Right atrium auricular region (tissue), 2 donors: ENCODE data around the gene CD22. TPM values are rescaled to one million over a fixed set of nuclear protein-coding genes. Genes with fewer than 3 reads are reported as not detected.
"Not testable (repeated sequence)": the region's sequence is repeated elsewhere in the genome, so short reads cannot be mapped to it uniquely, and the experiment has no call there.

Experiments
- DNase-seq: peaks from one replicate; pipeline ENCODE4 v3.0.0-alpha.2; 2019; ENCODE audit warnings: low spot score
- H3K27ac ChIP-seq, 2 donors: fragments of 200-600 bp; sonication (generic); 1 replicate in 1 of 2; 2 replicates in 1 of 2; pipeline ENCODE4 v1.5.1; 2016 to 2019
- H3K27me3 ChIP-seq, 2 donors: fragments of 200-600 bp; sonication (generic); one replicate each; pipeline versions ENCODE4 v1.5.1 to v1.6.0; 2017 to 2019
- H3K36me3 ChIP-seq: fragments of 200-600 bp; sonication (generic); one replicate; pipeline ENCODE4 v1.5.1; 2016
- H3K4me1 ChIP-seq, 2 donors: fragments of 200-600 bp; sonication (generic); one replicate each; pipeline versions ENCODE4 v1.5.1 to v1.6.0; 2017 to 2019
- H3K4me3 ChIP-seq, 2 donors: fragments of 200-600 bp; sonication (generic); 1 replicate in 1 of 2; 2 replicates in 1 of 2; pipeline ENCODE4 v1.5.1; 2017 to 2019; ENCODE audit warnings: mild to moderate bottlenecking in 1 of 2, moderate library complexity in 1 of 2
- H3K9me3 ChIP-seq, 2 donors: fragments of 200-600 bp; sonication (generic); one replicate each; pipeline ENCODE4 v1.5.1; 2019
- total RNA-seq, 2 donors: library from RNA; depleted of rRNA; stranded (reverse); fragments of >200 nt; gene quantifications; one replicate each; pipeline ENCODE4 v1.1.0, GENCODE V29; 2016
- TF ChIP-seq, protein P1 (sequence below), 2 donors: fragments of 200-600 bp; sonication (generic); IDR thresholded peaks; one replicate each; pipeline ENCODE4 v1.5.1; 2019; ENCODE audit warnings: antibody characterized with exemption in 2 of 2

Gene CD22
- total RNA-seq, 2 donors from 2014 or later = 1.4 TPM; not detected in 1

DNA sequence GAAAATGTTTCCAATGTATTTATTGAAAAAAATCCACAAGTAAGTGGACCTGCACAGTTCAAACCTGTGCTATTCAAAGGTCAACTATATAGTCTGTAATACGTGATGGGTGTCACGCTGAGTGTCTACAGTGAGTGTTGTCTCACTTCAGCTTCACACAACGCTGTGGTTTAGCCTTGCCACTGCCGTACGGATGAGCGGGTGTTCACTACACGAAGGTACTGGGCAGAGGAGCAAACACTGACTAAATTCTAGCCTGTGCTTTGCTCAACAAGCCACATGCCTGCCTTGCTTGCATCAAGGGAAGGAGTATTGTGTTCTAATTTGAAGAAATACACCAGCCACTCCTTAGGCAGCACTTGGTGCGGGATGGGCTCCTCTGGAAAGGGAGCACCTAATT lies 25.9 kb downstream of the CD22 start:
- Histone ChIP-seq H3K4me1 (peaks cover 0 to 6% of the 10 kb centered on the region in 2 donors), H3K27ac (no peak overlapping the region), H3K36me3 (no peaks in the 10 kb centered on the region), H3K27me3 (no peaks in the 10 kb centered on the region), H3K9me3 (no peaks in the 10 kb centered on the region), H3K4me3 (no peak overlapping the region)
- no peak for DNase-seq
- TF ChIP-seq, protein P1, sequence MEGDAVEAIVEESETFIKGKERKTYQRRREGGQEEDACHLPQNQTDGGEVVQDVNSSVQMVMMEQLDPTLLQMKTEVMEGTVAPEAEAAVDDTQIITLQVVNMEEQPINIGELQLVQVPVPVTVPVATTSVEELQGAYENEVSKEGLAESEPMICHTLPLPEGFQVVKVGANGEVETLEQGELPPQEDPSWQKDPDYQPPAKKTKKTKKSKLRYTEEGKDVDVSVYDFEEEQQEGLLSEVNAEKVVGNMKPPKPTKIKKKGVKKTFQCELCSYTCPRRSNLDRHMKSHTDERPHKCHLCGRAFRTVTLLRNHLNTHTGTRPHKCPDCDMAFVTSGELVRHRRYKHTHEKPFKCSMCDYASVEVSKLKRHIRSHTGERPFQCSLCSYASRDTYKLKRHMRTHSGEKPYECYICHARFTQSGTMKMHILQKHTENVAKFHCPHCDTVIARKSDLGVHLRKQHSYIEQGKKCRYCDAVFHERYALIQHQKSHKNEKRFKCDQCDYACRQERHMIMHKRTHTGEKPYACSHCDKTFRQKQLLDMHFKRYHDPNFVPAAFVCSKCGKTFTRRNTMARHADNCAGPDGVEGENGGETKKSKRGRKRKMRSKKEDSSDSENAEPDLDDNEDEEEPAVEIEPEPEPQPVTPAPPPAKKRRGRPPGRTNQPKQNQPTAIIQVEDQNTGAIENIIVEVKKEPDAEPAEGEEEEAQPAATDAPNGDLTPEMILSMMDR (IDR thresholded peaks at IDR 0.05) = no peak

- TF ChIP-seq, protein P1 (IDR thresholded peaks at IDR 0.05) = no peak
- Histone ChIP-seq H3K4me3 (no peak overlapping the region), H3K36me3 (no peaks in the 10 kb centered on the region), H3K27ac (no peak overlapping the region), H3K27me3 (no peaks in the 10 kb centered on the region), H3K4me1 (peaks cover 0 to 6% of the 10 kb centered on the region in 2 donors), H3K9me3 (no peaks in the 10 kb centered on the region)
- DNase-seq = no peak
These were observed 26.9 kb downstream of the CD22 start for GRCh38 chr19:35355791-35356460.

- no peak within 1 kb of the TSS for H3K4me3 ChIP-seq
- no peaks in the 10 kb centered on the region for H3K9me3 ChIP-seq
- no peaks in the 10 kb centered on the region for H3K36me3 ChIP-seq
- no peak within 1 kb of the TSS for H3K27ac ChIP-seq
- peak; percentile 66 for DNase-seq
- H3K4me1 ChIP-seq = peaks cover 0 to 6% of the 10 kb centered on the region in 2 donors
- TF ChIP-seq, protein P1 (IDR thresholded peaks at IDR 0.05) = no peak
- H3K27me3 ChIP-seq = no peaks in the 10 kb centered on the region
These were observed 29.0 kb downstream of the CD22 start, which contains the start of gene FFAR3 for GRCh38 chr19:35357867-35358573. Gene FFAR3 (plus strand): TSS chr19:35358460. CDS start chr19:35358891, 431 bp downstream.

- not testable (repeated sequence) for H3K4me3 ChIP-seq, H3K27ac ChIP-seq, DNase-seq, H3K9me3 ChIP-seq, H3K4me1 ChIP-seq, H3K27me3 ChIP-seq, H3K36me3 ChIP-seq
These were observed 29.8 kb downstream of the CD22 start for GRCh38 chr19:35358834-35359233.

GRCh38 chr19:35359395-35359794 lies 30.4 kb downstream of the CD22 start:
- not testable (repeated sequence) for H3K36me3 ChIP-seq, DNase-seq, H3K27me3 ChIP-seq, H3K9me3 ChIP-seq, H3K4me3 ChIP-seq, H3K27ac ChIP-seq, H3K4me1 ChIP-seq

GRCh38 chr19:35360081-35360480 lies 31.1 kb downstream of the CD22 start:
- not testable (repeated sequence) for H3K36me3 ChIP-seq, H3K4me1 ChIP-seq, H3K9me3 ChIP-seq, DNase-seq, H3K27me3 ChIP-seq, H3K4me3 ChIP-seq, H3K27ac ChIP-seq

DNA sequence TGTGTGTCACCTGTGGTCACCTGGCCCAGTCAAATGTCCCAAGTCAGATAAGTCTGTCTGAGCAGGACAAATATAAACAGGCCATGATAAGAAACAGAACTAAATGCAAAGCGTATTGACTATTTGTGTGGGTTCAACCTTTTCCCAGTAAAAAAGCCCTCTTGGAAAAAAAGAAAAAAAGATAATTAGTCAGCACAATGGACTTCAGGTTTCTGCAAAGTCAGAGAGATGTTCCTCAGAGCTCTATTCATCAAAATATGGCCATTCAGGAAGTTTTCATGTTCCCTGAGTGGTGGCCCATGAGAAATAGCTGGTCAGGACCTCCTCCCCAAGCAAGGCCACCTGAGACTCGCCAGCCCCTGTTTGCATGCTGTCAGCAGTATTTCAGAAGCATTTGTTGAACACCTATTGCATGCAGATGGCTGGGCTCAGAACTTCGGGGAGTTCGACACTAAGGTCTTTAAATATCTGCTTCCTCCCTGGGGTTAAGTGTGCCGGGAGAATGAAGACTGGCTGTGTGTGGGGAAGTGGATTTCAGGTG lies 32.0 kb downstream of the CD22 start:
- H3K27me3 ChIP-seq = no peaks in the 10 kb centered on the region
- TF ChIP-seq, protein P1 (IDR thresholded peaks at IDR 0.05) = no peak
- H3K4me1 ChIP-seq = peaks cover 0 to 6% of the 10 kb centered on the region in 2 donors
- H3K27ac ChIP-seq = no peak overlapping the region
- no peaks in the 10 kb centered on the region for H3K9me3 ChIP-seq
- no peaks in the 10 kb centered on the region for H3K36me3 ChIP-seq
- no peak overlapping the region for H3K4me3 ChIP-seq
- no peak for DNase-seq
